ENCODE measurements around the gene DLG4.
A peak's percentile ranks its signal among the peaks of the same experiment; 100 is the strongest.
"Not testable (repeated sequence)": the region's sequence is repeated elsewhere in the genome, so short reads cannot be mapped to it uniquely, and the experiment has no call there.

DLG4 gene

DNA sequence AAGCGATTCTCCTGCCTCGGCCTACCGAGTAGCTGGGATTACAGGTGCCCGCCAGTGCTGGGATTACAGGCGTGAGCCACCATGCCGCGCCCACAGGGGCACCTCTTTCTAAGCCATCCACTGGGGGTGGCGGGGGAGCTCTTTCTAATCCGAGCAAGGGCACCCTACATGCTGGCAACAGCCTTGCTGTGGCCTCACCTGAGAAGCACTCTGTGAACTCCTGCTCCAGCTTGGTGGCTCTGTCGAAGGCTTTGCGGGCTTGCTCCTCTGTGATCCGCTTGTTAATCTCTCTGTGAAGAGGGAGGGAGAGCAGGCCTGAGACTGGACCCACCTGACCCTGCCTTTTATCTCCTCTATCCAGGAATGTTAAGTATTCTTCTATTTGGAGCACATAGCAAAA, 28.6 kb downstream of the DLG4 start:
- DNase-seq (ENCODE audit: low read depth), result no peak
- Histone ChIP-seq H3K9ac (ENCODE audit: low read length) (no peak overlapping the region), H3K9me3 (ENCODE audit: control insufficient read depth, low read length) (no peaks in the 10 kb centered on the region), H3K36me3 (ENCODE audit: control insufficient read depth, insufficient read depth, low read length, severe bottlenecking) (peaks cover 27% of the 10 kb centered on the region), H3K4me1 (ENCODE audit: control insufficient read depth, insufficient read depth, low read length) (no peaks in the 10 kb centered on the region), H3K27me3 (replicated peaks; ENCODE audit: control insufficient read depth, insufficient read depth, low read length) (no peaks in the 10 kb centered on the region), H3K4me3 (ENCODE audit: low read length) (no peak overlapping the region)

DNA sequence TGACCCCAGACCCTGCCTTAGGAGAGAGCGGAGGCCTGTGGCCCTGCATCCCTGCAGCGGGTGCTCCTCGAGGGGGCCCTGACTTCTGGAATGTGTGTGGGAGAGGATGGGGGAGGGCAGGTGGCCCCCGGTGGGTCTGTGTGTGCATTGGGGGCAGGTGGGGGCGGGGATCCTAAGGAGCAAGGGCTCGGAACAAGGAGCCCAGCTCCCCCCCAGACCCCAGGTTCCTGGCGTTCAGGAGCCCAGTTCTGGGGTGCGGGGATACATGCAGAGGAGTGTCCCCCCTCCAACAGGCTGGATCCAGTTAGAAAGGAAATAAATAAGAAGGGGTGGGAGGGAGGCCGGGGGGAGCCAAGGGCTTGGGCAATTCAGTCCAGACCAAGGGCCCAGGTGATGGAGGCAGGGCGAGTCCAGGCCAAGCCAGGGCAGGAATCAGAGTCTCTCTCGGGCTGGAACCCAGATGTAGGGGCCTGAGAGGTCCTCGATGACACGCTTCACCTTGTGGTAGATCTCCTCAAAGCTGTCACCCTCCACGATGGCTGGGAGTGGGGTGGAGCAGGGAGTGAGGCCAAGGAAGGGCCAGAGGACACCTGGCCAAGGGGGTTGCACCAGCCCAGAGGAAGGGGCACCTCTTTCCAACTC, 29.2 kb downstream of the DLG4 start:
- no peak for DNase-seq (ENCODE audit: low read depth)
- Histone ChIP-seq H3K36me3 (ENCODE audit: control insufficient read depth, insufficient read depth, low read length, severe bottlenecking) (peaks cover 20% of the 10 kb centered on the region), H3K9me3 (ENCODE audit: control insufficient read depth, low read length) (no peaks in the 10 kb centered on the region), H3K9ac (ENCODE audit: low read length) (no peak overlapping the region), H3K4me3 (ENCODE audit: low read length) (no peak overlapping the region), H3K4me1 (ENCODE audit: control insufficient read depth, insufficient read depth, low read length) (no peaks in the 10 kb centered on the region), H3K27me3 (replicated peaks; ENCODE audit: control insufficient read depth, insufficient read depth, low read length) (no peaks in the 10 kb centered on the region)

DNA sequence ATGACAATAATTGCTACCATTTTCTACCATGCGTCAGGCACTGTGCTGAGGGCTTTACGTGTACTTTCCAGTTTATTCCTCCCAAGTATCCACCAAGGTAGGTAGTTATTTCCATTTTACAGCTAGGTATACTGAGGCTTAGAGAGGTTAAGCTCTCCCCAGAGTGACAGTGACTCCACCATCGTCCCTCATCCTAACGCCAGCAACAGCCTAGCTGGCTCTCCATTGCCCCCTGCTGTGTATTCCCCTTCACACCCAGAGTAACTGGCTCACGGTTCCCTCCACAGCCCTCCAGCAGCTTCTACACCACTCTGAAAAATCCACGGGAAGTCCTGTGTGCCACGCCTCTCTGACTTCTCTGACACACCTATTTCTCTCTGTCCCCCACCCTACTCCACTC, 33.4 kb downstream of the DLG4 start:
- no peaks in the 10 kb centered on the region for H3K9me3 ChIP-seq (ENCODE audit: control insufficient read depth, low read length)
- no peak overlapping the region for H3K9ac ChIP-seq (ENCODE audit: low read length)
- H3K27me3 ChIP-seq (replicated peaks; ENCODE audit: control insufficient read depth, insufficient read depth, low read length), result no peaks in the 10 kb centered on the region
- peaks cover 4% of the 10 kb centered on the region for H3K36me3 ChIP-seq (ENCODE audit: control insufficient read depth, insufficient read depth, low read length, severe bottlenecking)
- no peaks in the 10 kb centered on the region for H3K4me1 ChIP-seq (ENCODE audit: control insufficient read depth, insufficient read depth, low read length)
- DNase-seq (ENCODE audit: low read depth), result no peak
- no peak overlapping the region for H3K4me3 ChIP-seq (ENCODE audit: low read length)

DNA sequence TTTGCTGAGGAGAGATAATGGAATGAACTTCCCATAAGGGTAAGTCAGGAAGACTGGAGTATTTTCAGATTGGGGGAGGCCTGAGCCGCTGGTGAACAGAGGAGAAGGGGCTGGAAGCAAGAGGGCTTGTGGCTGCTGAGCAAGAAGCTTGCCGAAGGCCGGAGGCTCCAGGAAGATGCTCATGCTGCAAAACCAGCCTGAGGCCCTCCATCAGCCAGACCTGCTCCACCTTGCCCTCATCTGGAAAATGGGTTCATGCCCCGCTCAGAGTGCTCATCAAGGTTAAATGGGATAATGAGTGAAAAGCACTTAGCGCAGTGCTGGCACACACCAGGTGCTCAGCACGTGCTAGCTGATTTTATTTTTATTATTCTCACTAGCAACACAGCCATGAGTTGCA, 35.0 kb downstream of the DLG4 start:
- Histone ChIP-seq H3K4me1 (ENCODE audit: control insufficient read depth, insufficient read depth, low read length) (no peaks in the 10 kb centered on the region), H3K9ac (ENCODE audit: low read length) (no peak overlapping the region), H3K9me3 (ENCODE audit: control insufficient read depth, low read length) (no peaks in the 10 kb centered on the region), H3K36me3 (ENCODE audit: control insufficient read depth, insufficient read depth, low read length, severe bottlenecking) (no peaks in the 10 kb centered on the region), H3K4me3 (ENCODE audit: low read length) (no peak overlapping the region), H3K27me3 (replicated peaks; ENCODE audit: control insufficient read depth, insufficient read depth, low read length) (no peaks in the 10 kb centered on the region)
- DNase-seq (ENCODE audit: low read depth), result no peak

DNA sequence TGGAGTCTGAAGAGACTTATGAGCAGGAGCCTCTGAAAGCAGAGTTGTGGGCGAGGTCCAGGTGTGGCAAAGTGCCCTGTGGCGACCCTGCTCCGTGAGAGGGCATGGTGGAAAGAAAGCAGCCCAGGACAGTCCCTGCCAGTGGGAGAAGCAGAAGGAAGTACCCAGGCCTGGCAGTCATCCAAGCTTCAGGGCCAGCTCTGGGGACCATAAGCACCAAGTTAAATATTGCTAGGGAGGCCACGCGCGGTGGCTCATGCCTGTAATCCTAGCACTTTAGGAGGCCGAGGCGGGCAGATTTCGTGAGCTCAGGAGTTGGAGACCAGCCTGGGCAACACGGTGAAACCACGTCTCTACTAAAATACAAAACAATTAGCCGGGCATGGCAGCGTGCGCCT, 35.5 kb downstream of the DLG4 start:
- no peak for DNase-seq (ENCODE audit: low read depth)
- no peak overlapping the region for H3K4me3 ChIP-seq (ENCODE audit: low read length)
- no peaks in the 10 kb centered on the region for H3K4me1 ChIP-seq (ENCODE audit: control insufficient read depth, insufficient read depth, low read length)
- H3K9ac ChIP-seq (ENCODE audit: low read length), result no peak overlapping the region
- no peaks in the 10 kb centered on the region for H3K27me3 ChIP-seq (replicated peaks; ENCODE audit: control insufficient read depth, insufficient read depth, low read length)
- H3K36me3 ChIP-seq (ENCODE audit: control insufficient read depth, insufficient read depth, low read length, severe bottlenecking), result no peaks in the 10 kb centered on the region
- H3K9me3 ChIP-seq (ENCODE audit: control insufficient read depth, low read length), result no peaks in the 10 kb centered on the region

DNA sequence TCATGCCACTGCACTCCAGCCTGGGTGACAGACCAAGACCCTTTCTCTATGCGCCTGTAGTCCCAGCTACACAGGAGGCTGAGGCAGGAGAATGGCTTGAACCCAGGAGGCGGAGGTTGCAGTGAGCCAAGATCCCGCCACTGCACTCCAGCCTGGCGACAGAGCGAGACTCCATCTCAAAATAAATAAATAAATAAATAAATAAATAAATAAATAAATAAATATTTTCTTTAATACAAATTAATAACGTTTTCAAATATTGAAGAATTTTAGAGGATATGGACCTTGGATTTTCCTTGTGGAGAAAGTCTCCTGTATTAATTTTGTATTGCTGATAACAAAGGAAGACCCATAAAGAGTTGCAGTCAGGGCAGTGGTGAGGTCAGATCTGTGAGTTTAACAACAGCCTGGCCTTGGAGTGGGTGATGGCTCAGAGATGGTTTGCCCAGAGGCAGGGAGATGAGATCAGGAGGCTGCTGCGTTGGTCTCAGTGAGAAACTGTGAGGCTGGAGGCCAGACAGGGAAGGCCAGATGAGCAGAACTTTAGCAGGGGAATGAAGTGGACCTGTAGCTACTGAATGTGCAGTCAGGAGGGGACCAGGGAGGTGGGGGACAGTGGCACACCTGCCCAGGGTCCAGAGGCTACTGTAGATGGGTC, 36.1 kb downstream of the DLG4 start:
- Histone ChIP-seq H3K9me3 (ENCODE audit: control insufficient read depth, low read length) (no peaks in the 10 kb centered on the region), H3K27me3 (replicated peaks; ENCODE audit: control insufficient read depth, insufficient read depth, low read length) (no peaks in the 10 kb centered on the region), H3K36me3 (ENCODE audit: control insufficient read depth, insufficient read depth, low read length, severe bottlenecking) (no peaks in the 10 kb centered on the region), H3K9ac (ENCODE audit: low read length) (no peak overlapping the region), H3K4me3 (ENCODE audit: low read length) (no peak overlapping the region), H3K4me1 (ENCODE audit: control insufficient read depth, insufficient read depth, low read length) (no peaks in the 10 kb centered on the region)
- DNase-seq (ENCODE audit: low read depth), result no peak

DNA sequence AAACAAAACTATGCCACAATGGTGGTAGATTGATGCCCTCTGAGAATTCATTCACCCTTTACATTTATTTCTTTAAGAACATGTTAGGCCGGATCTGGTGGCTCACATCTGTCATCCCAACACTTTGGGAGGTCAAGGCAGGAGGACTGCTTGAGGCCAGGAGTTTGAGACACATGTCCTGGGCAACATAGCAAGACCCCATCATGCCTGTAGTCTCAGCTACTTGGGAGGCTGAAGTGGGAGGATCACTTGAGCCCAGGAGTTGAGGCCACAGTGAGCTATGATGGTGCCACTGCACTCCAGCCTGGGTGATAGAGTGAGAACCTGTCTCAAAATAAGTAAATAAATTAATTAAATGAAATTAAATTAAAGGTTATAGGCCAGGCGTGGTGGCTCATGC, 37.5 kb downstream of the DLG4 start:
- not testable (repeated sequence) for H3K4me3 ChIP-seq (ENCODE audit: low read length); H3K9ac ChIP-seq (ENCODE audit: low read length); H3K9me3 ChIP-seq (ENCODE audit: control insufficient read depth, low read length); H3K36me3 ChIP-seq (ENCODE audit: control insufficient read depth, insufficient read depth, low read length, severe bottlenecking); DNase-seq (ENCODE audit: low read depth); H3K27me3 ChIP-seq (replicated peaks; ENCODE audit: control insufficient read depth, insufficient read depth, low read length)
- peaks cover 10% of the 10 kb centered on the region for H3K4me1 ChIP-seq (ENCODE audit: control insufficient read depth, insufficient read depth, low read length)

DNA sequence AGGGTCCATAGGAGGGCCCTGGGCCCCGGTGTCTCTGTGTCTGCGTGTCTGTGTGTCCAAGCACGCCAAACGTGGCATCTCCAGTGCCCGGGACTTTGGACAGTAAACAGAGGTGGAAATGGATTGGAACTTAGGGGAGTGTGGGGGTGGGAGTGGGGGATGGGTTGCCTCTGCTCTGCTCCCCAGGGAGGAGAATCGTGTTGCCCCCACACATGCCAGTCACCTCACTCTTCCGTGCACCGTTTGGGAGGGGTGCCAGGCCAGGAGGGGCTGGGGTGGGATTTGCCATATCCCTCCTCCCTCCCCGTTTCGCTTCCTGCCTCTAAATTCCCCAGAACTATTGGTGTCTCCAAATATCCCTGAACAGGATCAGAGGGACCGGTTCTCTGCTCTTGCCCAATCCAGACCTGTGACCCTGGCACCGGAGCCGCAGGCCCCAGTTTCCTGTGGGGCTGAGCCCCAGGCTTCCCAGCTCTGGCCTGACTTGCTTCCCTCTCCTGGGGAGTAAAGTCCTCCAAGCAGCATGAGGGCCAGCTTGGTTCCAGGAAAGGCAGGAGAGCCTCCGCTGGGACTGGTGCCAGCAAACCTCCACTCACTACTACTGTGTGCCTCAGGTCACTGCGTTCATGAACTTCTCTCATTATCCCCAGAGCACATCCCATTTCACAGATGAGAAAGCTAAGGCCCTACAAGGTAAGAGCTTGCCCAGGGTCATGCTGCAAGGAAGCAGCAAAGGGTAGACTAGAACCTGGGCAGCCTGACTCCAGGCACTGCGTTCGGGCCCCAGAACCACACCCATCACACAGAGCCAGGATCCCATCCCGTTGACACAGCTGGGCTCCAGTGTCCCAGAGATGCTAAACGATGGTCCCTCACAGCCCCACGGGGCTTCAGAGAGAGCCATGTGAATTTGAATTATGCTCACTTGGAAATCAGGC, 40.0 kb downstream of the DLG4 start, which contains the start of gene ASGR1:
Gene ASGR1, minus strand, starts transcription at position 54 of the 938 bp plus-strand sequence. CDS start 807 bp downstream, outside the sequence.
- Histone ChIP-seq H3K4me1 (ENCODE audit: control insufficient read depth, insufficient read depth, low read length) (peaks cover 12% of the 10 kb centered on the region), H3K9ac (ENCODE audit: low read length) (no peak within 1 kb of the TSS), H3K9me3 (ENCODE audit: control insufficient read depth, low read length) (no peaks in the 10 kb centered on the region), H3K4me3 (ENCODE audit: low read length) (no peak within 1 kb of the TSS), H3K36me3 (ENCODE audit: control insufficient read depth, insufficient read depth, low read length, severe bottlenecking) (no peaks in the 10 kb centered on the region), H3K27me3 (replicated peaks; ENCODE audit: control insufficient read depth, insufficient read depth, low read length) (peaks cover 29% of the 10 kb centered on the region)
- DNase-seq (ENCODE audit: low read depth), result no peak

DNA sequence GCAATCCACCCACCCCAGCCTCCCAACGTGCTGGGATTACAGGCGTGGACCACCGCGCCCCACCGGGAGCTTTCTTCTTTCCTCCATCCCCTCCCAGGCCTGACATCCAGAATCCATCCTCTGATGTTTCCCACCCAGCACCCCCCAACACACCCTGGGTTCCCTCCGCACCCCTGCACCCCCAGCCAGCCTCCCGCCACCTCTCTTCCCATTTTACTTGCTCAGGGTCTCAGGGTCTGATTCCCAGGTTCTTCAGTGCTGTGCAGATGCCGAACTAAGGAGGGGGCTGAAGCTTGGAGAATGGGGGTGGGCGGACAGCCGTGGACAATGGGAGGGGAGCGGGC, 40.7 kb downstream of the DLG4 start:
- peaks cover 12% of the 10 kb centered on the region for H3K4me1 ChIP-seq (ENCODE audit: control insufficient read depth, insufficient read depth, low read length)
- H3K27me3 ChIP-seq (replicated peaks; ENCODE audit: control insufficient read depth, insufficient read depth, low read length), result peaks cover 32% of the 10 kb centered on the region
- H3K36me3 ChIP-seq (ENCODE audit: control insufficient read depth, insufficient read depth, low read length, severe bottlenecking), result no peaks in the 10 kb centered on the region
- no peak for DNase-seq (ENCODE audit: low read depth)
- H3K4me3 ChIP-seq (ENCODE audit: low read length), result no peak overlapping the region
- no peak overlapping the region for H3K9ac ChIP-seq (ENCODE audit: low read length)
- no peaks in the 10 kb centered on the region for H3K9me3 ChIP-seq (ENCODE audit: control insufficient read depth, low read length)

DNA sequence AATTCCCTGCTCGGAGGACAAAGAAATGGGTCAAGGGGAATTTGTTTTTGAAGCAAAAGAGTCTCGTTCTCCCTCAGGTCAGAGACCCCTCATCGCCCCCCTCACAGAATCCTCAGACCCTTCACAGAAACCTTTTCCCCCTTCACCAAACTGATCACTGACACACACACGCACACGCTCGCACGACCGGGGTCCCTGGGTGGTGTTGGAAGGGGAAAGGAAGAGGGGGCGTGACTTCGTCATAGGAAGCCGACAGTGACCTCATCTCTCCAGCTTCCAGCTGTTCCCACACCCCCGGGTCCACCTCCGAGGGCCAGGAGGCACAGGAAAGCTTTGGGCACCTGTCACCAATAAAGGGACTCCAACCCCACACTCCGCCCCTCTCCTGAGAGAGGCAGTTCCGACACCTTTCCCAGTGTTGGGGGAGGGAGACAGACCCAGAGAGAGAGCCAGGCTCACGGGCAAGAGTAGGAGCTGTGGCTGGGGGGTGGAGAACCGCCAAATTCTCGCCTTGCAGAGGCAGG, 41.6 kb downstream of the DLG4 start:
- peak; percentile 36 for DNase-seq (ENCODE audit: low read depth)
- peak overlapping the region; percentile 30 for H3K9ac ChIP-seq (ENCODE audit: low read length)

More for the DNA sequence above, 41.6 kb downstream of the DLG4 start:
- H3K4me1 ChIP-seq (ENCODE audit: control insufficient read depth, insufficient read depth, low read length), result peaks cover 12% of the 10 kb centered on the region
- H3K9me3 ChIP-seq (ENCODE audit: control insufficient read depth, low read length), result no peaks in the 10 kb centered on the region
- peak overlapping the region; percentile 70 for H3K4me3 ChIP-seq (ENCODE audit: low read length)
- no peaks in the 10 kb centered on the region for H3K36me3 ChIP-seq (ENCODE audit: control insufficient read depth, insufficient read depth, low read length, severe bottlenecking)
- H3K27me3 ChIP-seq (replicated peaks; ENCODE audit: control insufficient read depth, insufficient read depth, low read length), result peaks cover 32% of the 10 kb centered on the region
